MG63 (cell line): ENCODE data around the gene DLGAP1. TPM values are rescaled to one million over a fixed set of nuclear protein-coding genes. Genes with fewer than 3 reads are reported as not detected.
"Not testable (repeated sequence)": the region's sequence is repeated elsewhere in the genome, so short reads cannot be mapped to it uniquely, and the experiment has no call there.

Experiments
- DNase-seq: peaks from one replicate; pipeline ENCODE4 v3.0.0-alpha.2; 2020
- H3K27me3 ChIP-seq: fragments of 250-450 bp; sonication (Bioruptor Pico); 2 replicates; pipeline ENCODE4 v1.5.1; 2020; ENCODE audit warnings: mild to moderate bottlenecking, moderate library complexity
- H3K36me3 ChIP-seq: fragments of 250-450 bp; sonication (Bioruptor Pico); 2 replicates; pipeline ENCODE4 v1.5.1; 2020; ENCODE audit warnings: mild to moderate bottlenecking, moderate library complexity
- H3K4me3 ChIP-seq: fragments of 250-450 bp; sonication (Bioruptor Pico); 2 replicates; pipeline ENCODE4 v1.5.1; 2020; ENCODE audit warnings: mild to moderate bottlenecking, moderate library complexity
- H3K9me3 ChIP-seq: fragments of 250-450 bp; sonication (Bioruptor Pico); 2 replicates; pipeline ENCODE4 v1.5.1; 2020; ENCODE audit warnings: mild to moderate bottlenecking, moderate library complexity
- total RNA-seq: library from RNA; depleted of rRNA; stranded (reverse); fragments of >200 nt; shearing (Covaris generic); gene quantifications from 2 replicates; pipeline ENCODE4 v1.2.3, GENCODE V29; 2014; ENCODE audit warnings: low replicate concordance

Gene DLGAP1
- total RNA-seq, 1 experiment from 2014 or later: 3.4 TPM

GRCh38 chr18:3710712-3711301 is 744.3 kb downstream of the DLGAP1 start:
- Histone ChIP-seq H3K4me3 (no peak overlapping the region), H3K9me3 (no peaks in the 10 kb centered on the region), H3K27me3 (peaks cover 2% of the 10 kb centered on the region; the same call in 1 of the 2 replicates), H3K36me3 (no peaks in the 10 kb centered on the region)
- peak; percentile 68 for DNase-seq

GRCh38 chr18:3709205-3709604 is 745.9 kb downstream of the DLGAP1 start:
- Histone ChIP-seq H3K9me3 (no peaks in the 10 kb centered on the region), H3K27me3 (peaks cover 2% of the 10 kb centered on the region; the same call in 1 of the 2 replicates), H3K4me3 (no peak overlapping the region), H3K36me3 (no peaks in the 10 kb centered on the region)
- DNase-seq: no peak

GRCh38 chr18:3706279-3707097 is 748.6 kb downstream of the DLGAP1 start:
- Histone ChIP-seq H3K27me3 (no peaks in the 10 kb centered on the region; the same call in 1 of the 2 replicates), H3K36me3 (no peaks in the 10 kb centered on the region), H3K9me3 (no peaks in the 10 kb centered on the region), H3K4me3 (no peak overlapping the region)
- DNase-seq: no peak

GRCh38 chr18:3704556-3705344 is 750.4 kb downstream of the DLGAP1 start:
- peak; percentile 16 for DNase-seq
- H3K36me3 ChIP-seq: no peaks in the 10 kb centered on the region
- H3K9me3 ChIP-seq: no peaks in the 10 kb centered on the region
- H3K27me3 ChIP-seq: no peaks in the 10 kb centered on the region; the same call in 1 of the 2 replicates
- no peak overlapping the region for H3K4me3 ChIP-seq

- H3K36me3 ChIP-seq: no peaks in the 10 kb centered on the region
- H3K27me3 ChIP-seq: no peaks in the 10 kb centered on the region
- no peaks in the 10 kb centered on the region for H3K9me3 ChIP-seq
- DNase-seq: peak; percentile 41
- H3K4me3 ChIP-seq: no peak overlapping the region
Measured at GRCh38 chr18:3703732-3704176, 751.4 kb downstream of the DLGAP1 start.

- H3K27me3 ChIP-seq, H3K9me3 ChIP-seq, DNase-seq, H3K4me3 ChIP-seq, H3K36me3 ChIP-seq: not testable (repeated sequence)
Measured at GRCh38 chr18:3699707-3700567, 755.2 kb downstream of the DLGAP1 start.

- H3K27me3 ChIP-seq, H3K36me3 ChIP-seq, H3K9me3 ChIP-seq, DNase-seq, H3K4me3 ChIP-seq: not testable (repeated sequence)
Measured at GRCh38 chr18:3694030-3694778, 760.9 kb downstream of the DLGAP1 start.

GRCh38 chr18:3693410-3693809 is 761.7 kb downstream of the DLGAP1 start:
- no peak for DNase-seq
- Histone ChIP-seq H3K27me3 (no peaks in the 10 kb centered on the region), H3K36me3 (no peaks in the 10 kb centered on the region), H3K4me3 (no peak overlapping the region), H3K9me3 (peaks cover 2% of the 10 kb centered on the region; the same call in 1 of the 2 replicates)

GRCh38 chr18:3692691-3693090 is 762.4 kb downstream of the DLGAP1 start:
- Histone ChIP-seq H3K36me3 (no peaks in the 10 kb centered on the region), H3K9me3 (no peaks in the 10 kb centered on the region), H3K27me3 (no peaks in the 10 kb centered on the region), H3K4me3 (no peak overlapping the region)
- DNase-seq: no peak

- Histone ChIP-seq H3K4me3 (no peak overlapping the region), H3K9me3 (no peaks in the 10 kb centered on the region), H3K27me3 (no peaks in the 10 kb centered on the region), H3K36me3 (no peaks in the 10 kb centered on the region)
- DNase-seq: no peak
Measured at GRCh38 chr18:3692113-3692621, 762.9 kb downstream of the DLGAP1 start.

GRCh38 chr18:3691705-3692104 is 763.4 kb downstream of the DLGAP1 start:
- no peaks in the 10 kb centered on the region for H3K36me3 ChIP-seq
- DNase-seq: no peak
- H3K9me3 ChIP-seq: no peaks in the 10 kb centered on the region
- H3K4me3 ChIP-seq: no peak overlapping the region
- H3K27me3 ChIP-seq: no peaks in the 10 kb centered on the region

- no peaks in the 10 kb centered on the region for H3K27me3 ChIP-seq
- no peaks in the 10 kb centered on the region for H3K36me3 ChIP-seq
- DNase-seq: no peak
Measured at GRCh38 chr18:3690764-3691066, 764.4 kb downstream of the DLGAP1 start.

GRCh38 chr18:3689986-3690763 is 764.9 kb downstream of the DLGAP1 start:
- Histone ChIP-seq H3K9me3 (no peaks in the 10 kb centered on the region; the same call in 1 of the 2 replicates), H3K36me3 (no peaks in the 10 kb centered on the region), H3K4me3 (no peak overlapping the region), H3K27me3 (no peaks in the 10 kb centered on the region)
- no peak for DNase-seq

More at GRCh38 chr18:3690764-3691066, 764.4 kb downstream of the DLGAP1 start:
- Histone ChIP-seq H3K4me3 (no peak overlapping the region), H3K9me3 (no peaks in the 10 kb centered on the region; the same call in 1 of the 2 replicates)

- Histone ChIP-seq H3K27me3 (no peaks in the 10 kb centered on the region), H3K4me3 (no peak overlapping the region), H3K36me3 (no peaks in the 10 kb centered on the region), H3K9me3 (no peaks in the 10 kb centered on the region; the same call in 1 of the 2 replicates)
- no peak for DNase-seq
Measured at GRCh38 chr18:3689091-3689490, 766.0 kb downstream of the DLGAP1 start.

- Histone ChIP-seq H3K36me3 (no peaks in the 10 kb centered on the region), H3K9me3 (no peaks in the 10 kb centered on the region; the same call in 1 of the 2 replicates), H3K27me3 (no peaks in the 10 kb centered on the region), H3K4me3 (no peak overlapping the region)
- DNase-seq: peak; percentile 10
Measured at GRCh38 chr18:3688690-3689089, 766.4 kb downstream of the DLGAP1 start.
